DOHH2 (cell line): Measurements from ENCODE around the gene MARK4.

ENCODE experiments used
- CTCF ChIP-seq: fragments of 200-600 bp; sonication (generic); IDR thresholded peaks from one replicate; pipeline ENCODE4 v1.5.1; 2014; ENCODE audit warnings: antibody characterized with exemption, mild to moderate bottlenecking, low read depth, low read length; ENCODE audit not compliant: poor library complexity, severe bottlenecking
- EZH2phosphoT487 ChIP-seq: fragments of 200-600 bp; sonication (generic); IDR thresholded peaks from 2 replicates; pipeline ENCODE4 v1.6.1; 2017; ENCODE audit warnings: borderline replicate concordance, mild to moderate bottlenecking, antibody characterized with exemption, low read length, moderate library complexity, mixed read lengths

- TF ChIP-seq CTCF (no peak), EZH2phosphoT487 (no peak)
Observed at GRCh38 chr19:45340232-45340898, 89.3 kb downstream of the MARK4 start, which contains the start of gene KLC3.
